Retinal pigment epithelial cell (primary cell): Measurements from ENCODE around the gene PADI1.

ENCODE experiments used
- DNase-seq: peaks from one replicate; pipeline ENCODE4 v3.0.0-alpha.2; 2010; ENCODE audit warnings: low read depth
- H3K4me3 ChIP-seq: 2 replicates; pipeline ENCODE4 v1.5.1; 2011; ENCODE audit warnings: mild to moderate bottlenecking, low read length, control low read depth, moderate library complexity
- CTCF ChIP-seq: conservative IDR thresholded peaks from 2 replicates; pipeline ENCODE4 v1.5.1; 2011; ENCODE audit warnings: low read depth, low read length, control low read depth, inconsistent platforms

Gene PADI1

GRCh38 chr1:17292299-17293160 is 87.6 kb downstream of the PADI1 start:
- no peak overlapping the region for H3K4me3 ChIP-seq
- no peak for TF ChIP-seq CTCF
- no peak for DNase-seq

- H3K4me3 ChIP-seq = no peak overlapping the region
- no peak for TF ChIP-seq CTCF
- DNase-seq = no peak
Measured at GRCh38 chr1:17293681-17294425, 88.9 kb downstream of the PADI1 start.

DNA sequence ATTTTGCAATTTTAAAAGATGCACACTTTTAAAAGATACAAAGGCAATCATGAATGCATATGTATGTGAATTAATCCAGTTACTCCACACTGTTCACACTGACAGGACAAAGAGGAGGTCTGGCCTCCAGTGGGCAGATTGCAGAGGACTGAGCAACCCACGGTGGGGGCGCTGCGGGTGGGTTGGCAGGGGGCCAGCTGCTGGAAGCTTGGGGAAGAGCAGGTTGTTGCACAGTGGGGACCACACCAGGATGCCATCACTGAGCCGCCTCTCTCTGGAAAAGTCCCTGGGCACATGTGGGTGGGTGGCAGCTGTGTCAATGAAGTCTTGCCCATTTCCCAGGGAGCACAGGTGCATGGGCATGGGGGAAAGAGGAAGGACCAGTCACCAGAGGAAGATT is 90.4 kb downstream of the PADI1 start:
- no peak for TF ChIP-seq CTCF
- DNase-seq = no peak
- H3K4me3 ChIP-seq = no peak overlapping the region
